K562 (cell line): ENCODE measurements around the gene MAP7D1. TPM values are rescaled to one million over a fixed set of nuclear protein-coding genes. Genes with fewer than 3 reads are reported as not detected.
A peak's percentile ranks its signal among the peaks of the same experiment; 100 is the strongest.

Experiments used
- ARID3A ChIP-seq: IDR thresholded peaks from 2 replicates; pipeline ENCODE4 v1.6.1; 2012; ENCODE audit warnings: low read depth, low read length, improper control_type of control experiment, borderline replicate concordance
- ATF7 ChIP-seq: fragments of 450-650 bp; IDR thresholded peaks from 2 replicates; pipeline ENCODE4 v1.7.1; 2014; ENCODE audit warnings: mild to moderate bottlenecking, moderate library complexity
- C11orf30 ChIP-seq: fragments of 450-650 bp; IDR thresholded peaks from 2 replicates; pipeline ENCODE4 v1.6.1; 2016; ENCODE audit warnings: low read depth, mild to moderate bottlenecking
- CBX3 ChIP-seq, 2 experiments: IDR thresholded peaks; 1 replicate in 1 of 2; 2 replicates in 1 of 2; pipeline ENCODE4 v1.6.1; 2012; ENCODE audit warnings: inconsistent platforms in 2 of 2, low read length in 2 of 2, borderline replicate concordance in 1 of 2, control low read depth in 1 of 2
- ELK3 ChIP-seq: fragments of 450-650 bp; formaldehyde crosslinking; IDR thresholded peaks from 2 replicates; pipeline ENCODE4 v1.4.0; 2020; ENCODE audit warnings: mild to moderate bottlenecking
- ETS1 ChIP-seq: conservative IDR thresholded peaks from 2 replicates; pipeline ENCODE4 v1.6.1; 2011; ENCODE audit warnings: low read depth, mild to moderate bottlenecking, low read length; ENCODE audit not compliant: control insufficient read depth
- HNRNPL ChIP-seq: fragments of 200-400 bp; formaldehyde crosslinking; IDR thresholded peaks from 2 replicates; pipeline ENCODE4 v1.6.1; 2017; ENCODE audit warnings: low read depth, mild to moderate bottlenecking, low read length
- JUND ChIP-seq, 2 experiments: IDR thresholded peaks; 2 replicates in 1 of 2; 3 replicates in 1 of 2; pipeline ENCODE4 v1.6.1; 2011; ENCODE audit warnings: borderline replicate concordance in 2 of 2, low read depth in 2 of 2, low read length in 2 of 2, improper control_type of control experiment in 1 of 2, missing biosample characterization in 1 of 2, missing genetic modification characterization in 1 of 2, missing genetic modification reagents in 1 of 2
- MAFF ChIP-seq: IDR thresholded peaks from 2 replicates; pipeline ENCODE4 v1.6.1; 2012; ENCODE audit warnings: low read length, improper control_type of control experiment
- MTF1 ChIP-seq: fragments of 250-450 bp; sonication (Bioruptor Pico); IDR thresholded peaks from 2 replicates; pipeline ENCODE4 v1.9.0; 2021; ENCODE audit warnings: moderate library complexity, mild to moderate bottlenecking, inconsistent platforms, borderline replicate concordance
- PURB ChIP-seq: sonication (generic); formaldehyde crosslinking; IDR thresholded peaks from 2 replicates; pipeline ENCODE4 v1.9.0; 2021; ENCODE audit warnings: low read depth, mild to moderate bottlenecking, missing genetic modification reagents
- RCOR1 ChIP-seq, 2 experiments: IDR thresholded peaks; 2 replicates each; pipeline ENCODE4 v1.6.1; 2012; ENCODE audit warnings: low read depth in 2 of 2, low read length in 2 of 2, borderline replicate concordance in 1 of 2, improper control_type of control experiment in 1 of 2
- SREBF2 ChIP-seq: sonication (generic); formaldehyde crosslinking; IDR thresholded peaks from 2 replicates; pipeline ENCODE4 v1.4.0; 2020; ENCODE audit warnings: mild to moderate bottlenecking, missing genetic modification reagents
- SRSF9 ChIP-seq: fragments of 200-400 bp; formaldehyde crosslinking; IDR thresholded peaks from 2 replicates; pipeline ENCODE4 v1.6.1; 2017; ENCODE audit warnings: low read depth, low read length, borderline replicate concordance
- XRCC3 ChIP-seq: fragments of 450-650 bp; IDR thresholded peaks from 2 replicates; pipeline ENCODE4 v1.6.1; 2017; ENCODE audit warnings: mild to moderate bottlenecking, moderate library complexity
- ZNF121 ChIP-seq: sonication (generic); formaldehyde crosslinking; conservative IDR thresholded peaks from 2 replicates; pipeline ENCODE4 v1.8.0; 2022; ENCODE audit warnings: missing genetic modification reagents
- ZNF263 ChIP-seq: sonication (generic); formaldehyde crosslinking; IDR thresholded peaks from 2 replicates; pipeline ENCODE4 v1.8.0; 2022; ENCODE audit warnings: mild to moderate bottlenecking, missing genetic modification reagents, borderline replicate concordance
- ZNF408 ChIP-seq: fragments of 250-450 bp; sonication (Bioruptor Pico); IDR thresholded peaks from 2 replicates; pipeline ENCODE4 v1.4.0; 2020; ENCODE audit warnings: low read depth, mild to moderate bottlenecking, moderate library complexity
- polyA plus RNA-seq, 8 experiments: library from polyadenylated mRNA; depleted of rRNA in 4 of 8; stranded (reverse) in 5 of 8; unstranded in 3 of 8; fragments of >200 nt; fragmentation: Nextera tagmentation in 2 of 8; fragmentation: Illumina TruSeq in 1 of 8; extraction: Ambion mirVana in 2 of 8; extraction: Trizol in 1 of 8; gene quantifications; 2 replicates each; pipeline versions ENCODE4 v1.2.1 to v1.2.3, GENCODE V29; 2011 to 2014; ENCODE audit warnings: inconsistent platforms in 1 of 8, missing spikeins in 1 of 8
- total RNA-seq, 7 experiments: library from RNA; depleted of rRNA in 6 of 7; stranded (reverse); fragments of >200 nt in 6 of 7; fragmentation: Illumina TruSeq in 2 of 7; extraction: Trizol in 2 of 7; gene quantifications; 2 replicates each; pipeline versions ENCODE4 v1.2.1 to v1.2.3, GENCODE V29; 2011 to 2021; ENCODE audit warnings: low replicate concordance in 1 of 7
- TF ChIP-seq, protein P1 (sequence below), 2 experiments: fragments of 450-650 bp in 1 of 2; IDR thresholded peaks; 2 replicates each; pipeline ENCODE4 v1.6.1; 2011 to 2017; ENCODE audit warnings: low read depth in 2 of 2, antibody characterized with exemption in 1 of 2, borderline replicate concordance in 1 of 2, low read length in 1 of 2, mild to moderate bottlenecking in 1 of 2, mixed read lengths in 1 of 2; ENCODE audit not compliant: control insufficient read depth in 1 of 2

MAP7D1 gene
- total and polyA plus RNA-seq, 9 of the 15 experiments (the other 6 are each of a cell fraction or from before 2014, with no cell fraction given), result 3.6 to 108 (median 34.5) TPM

DNA sequence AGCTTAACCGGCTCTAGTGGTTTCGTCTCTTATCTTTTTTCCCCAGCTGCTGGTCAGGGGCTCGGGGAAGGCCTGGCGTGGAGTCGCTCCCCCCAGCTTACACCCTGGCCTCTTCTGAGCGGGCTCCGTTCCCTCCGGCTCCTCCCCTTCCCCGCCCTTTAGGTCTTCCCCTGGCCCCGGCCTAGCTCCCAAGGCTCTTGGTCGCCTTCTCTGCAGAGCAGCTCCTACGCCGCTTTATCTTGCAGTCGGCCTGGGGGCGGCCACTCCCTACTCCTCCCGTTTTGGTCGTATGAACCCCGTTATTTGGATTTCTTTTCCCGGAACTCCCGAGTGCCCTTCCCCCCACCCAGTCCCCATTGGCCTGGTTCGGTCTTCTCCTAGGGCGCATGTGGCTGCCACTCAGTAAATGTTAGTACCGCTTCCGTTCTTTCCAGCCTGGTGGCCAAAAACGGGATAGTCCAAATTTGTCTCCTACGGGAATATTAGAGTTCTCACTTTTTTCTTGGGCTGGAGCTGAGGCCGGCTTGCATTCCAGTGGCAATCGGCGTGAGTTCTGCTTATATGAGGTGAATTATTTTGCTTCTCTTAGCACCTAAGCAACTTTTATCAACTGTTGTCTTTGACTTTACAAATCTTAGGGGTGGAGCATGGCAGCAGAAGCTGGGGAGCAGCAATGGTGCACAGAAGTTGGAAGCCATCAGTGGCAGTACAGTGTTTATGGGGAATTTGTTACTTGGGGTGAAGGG, 68.8 kb downstream of the MAP7D1 start (continued):
- TF ChIP-seq MAFF, result no peak
- TF ChIP-seq ATF7, result no peak
- TF ChIP-seq ELK3, result no peak
- no peak; a peak in 1 of 4 replicates for TF ChIP-seq RCOR1 (IDR thresholded peaks at IDR 0.05; ENCODE audit: borderline replicate concordance in 1 of 2, low read depth in 2 of 2, low read length in 2 of 2)
- TF ChIP-seq JUND (IDR thresholded peaks at IDR 0.05; ENCODE audit: borderline replicate concordance, low read depth, low read length), result no peak
- TF ChIP-seq JUND (tag; IDR thresholded peaks at IDR 0.05; ENCODE audit: borderline replicate concordance, low read depth, low read length), result no peak
- no peak for TF ChIP-seq PURB
- no peak for TF ChIP-seq ZNF121 (CRISPR knock-in tag)
- TF ChIP-seq MTF1 (CRISPR knock-in tag), result 0 out of 2 replicates have a peak, but pooled peaks have one; percentile 39
- TF ChIP-seq ETS1, result peak; percentile 21; the same call in 1 of the 2 replicates
- TF ChIP-seq ZNF263 (CRISPR knock-in tag), result peak; percentile 16; the same call in 1 of the 2 replicates
- peak; percentile 21; the same call in 1 of the 2 replicates for TF ChIP-seq C11orf30
- no peak for TF ChIP-seq ARID3A
- no peak for TF ChIP-seq SREBF2 (CRISPR knock-in tag)
- TF ChIP-seq, protein P1, sequence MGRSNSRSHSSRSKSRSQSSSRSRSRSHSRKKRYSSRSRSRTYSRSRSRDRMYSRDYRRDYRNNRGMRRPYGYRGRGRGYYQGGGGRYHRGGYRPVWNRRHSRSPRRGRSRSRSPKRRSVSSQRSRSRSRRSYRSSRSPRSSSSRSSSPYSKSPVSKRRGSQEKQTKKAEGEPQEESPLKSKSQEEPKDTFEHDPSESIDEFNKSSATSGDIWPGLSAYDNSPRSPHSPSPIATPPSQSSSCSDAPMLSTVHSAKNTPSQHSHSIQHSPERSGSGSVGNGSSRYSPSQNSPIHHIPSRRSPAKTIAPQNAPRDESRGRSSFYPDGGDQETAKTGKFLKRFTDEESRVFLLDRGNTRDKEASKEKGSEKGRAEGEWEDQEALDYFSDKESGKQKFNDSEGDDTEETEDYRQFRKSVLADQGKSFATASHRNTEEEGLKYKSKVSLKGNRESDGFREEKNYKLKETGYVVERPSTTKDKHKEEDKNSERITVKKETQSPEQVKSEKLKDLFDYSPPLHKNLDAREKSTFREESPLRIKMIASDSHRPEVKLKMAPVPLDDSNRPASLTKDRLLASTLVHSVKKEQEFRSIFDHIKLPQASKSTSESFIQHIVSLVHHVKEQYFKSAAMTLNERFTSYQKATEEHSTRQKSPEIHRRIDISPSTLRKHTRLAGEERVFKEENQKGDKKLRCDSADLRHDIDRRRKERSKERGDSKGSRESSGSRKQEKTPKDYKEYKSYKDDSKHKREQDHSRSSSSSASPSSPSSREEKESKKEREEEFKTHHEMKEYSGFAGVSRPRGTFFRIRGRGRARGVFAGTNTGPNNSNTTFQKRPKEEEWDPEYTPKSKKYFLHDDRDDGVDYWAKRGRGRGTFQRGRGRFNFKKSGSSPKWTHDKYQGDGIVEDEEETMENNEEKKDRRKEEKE (IDR thresholded peaks at IDR 0.05; ENCODE audit: borderline replicate concordance in 1 of 2, control insufficient read depth in 1 of 2, low read depth in 2 of 2, low read length in 1 of 2), result no peak
- TF ChIP-seq ZNF408, result no peak
- no peak for TF ChIP-seq XRCC3
- no peak for TF ChIP-seq SRSF9
- TF ChIP-seq CBX3 (IDR thresholded peaks at IDR 0.05; ENCODE audit: borderline replicate concordance in 1 of 2, low read length in 2 of 2), result no peak
- no peak for TF ChIP-seq HNRNPL
